NB4 (cell line): ENCODE measurements around the gene NKX2-2.

Experiments
- DNase-seq: peaks from one replicate; pipeline ENCODE4 v3.0.0; 2010; ENCODE audit warnings: low read depth
- H3K4me3 ChIP-seq: one replicate; pipeline ENCODE4 v1.5.1; 2011; ENCODE audit warnings: mild to moderate bottlenecking, low read depth, low read length, moderate library complexity
- CTCF ChIP-seq: IDR thresholded peaks from one replicate; pipeline ENCODE4 v1.5.1; 2012; ENCODE audit warnings: low read depth, low read length
- MYC ChIP-seq: IDR thresholded peaks from 2 replicates; pipeline ENCODE4 v1.6.1; 2011; ENCODE audit warnings: low read depth, low read length
- POLR2A ChIP-seq: IDR thresholded peaks from 2 replicates; pipeline ENCODE4 v1.6.1; 2011; ENCODE audit warnings: mild to moderate bottlenecking; ENCODE audit not compliant: insufficient read length; ENCODE audit errors: extremely low read depth
- TF ChIP-seq, protein P1 (sequence below): IDR thresholded peaks from 2 replicates; pipeline ENCODE4 v1.6.1; 2011; ENCODE audit warnings: low read depth, low read length

NKX2-2 gene

GRCh38 chr20:21513881-21514540 lies at the start of gene NKX2-2:
Gene NKX2-2 (minus strand): TSS chr20:21514064. CDS start chr20:21513669, 395 bp downstream.
- no peak within 1 kb of the TSS for H3K4me3 ChIP-seq
- no peak for DNase-seq
- no peak for TF ChIP-seq POLR2A
- no peak for TF ChIP-seq MYC
- no peak for TF ChIP-seq CTCF
- TF ChIP-seq, protein P1, sequence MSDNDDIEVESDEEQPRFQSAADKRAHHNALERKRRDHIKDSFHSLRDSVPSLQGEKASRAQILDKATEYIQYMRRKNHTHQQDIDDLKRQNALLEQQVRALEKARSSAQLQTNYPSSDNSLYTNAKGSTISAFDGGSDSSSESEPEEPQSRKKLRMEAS, result no peak

DNA sequence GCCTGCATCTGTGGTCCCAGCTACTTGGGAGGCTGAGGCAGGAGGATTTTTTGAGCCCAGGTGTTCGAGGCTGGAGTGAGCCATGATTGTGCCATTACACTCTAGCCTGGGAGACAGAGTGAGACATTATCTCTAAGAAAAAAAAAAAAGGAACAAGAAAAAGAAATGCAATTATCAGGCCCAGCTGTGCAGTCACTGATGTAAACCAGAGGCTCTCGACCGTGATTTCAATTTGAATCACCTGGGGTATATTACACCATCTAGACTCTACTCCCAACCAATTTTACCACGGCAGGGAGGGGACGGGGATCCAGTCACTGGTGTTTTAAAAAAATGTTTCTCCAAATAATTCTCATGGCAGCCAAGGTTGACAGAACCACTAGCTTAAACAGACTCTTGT lies 48.8 kb upstream of the NKX2-2 start:
- no peak for DNase-seq
- TF ChIP-seq, protein P1, result no peak
- TF ChIP-seq POLR2A (no peak), CTCF (no peak), MYC (no peak)
- no peak overlapping the region for H3K4me3 ChIP-seq

DNA sequence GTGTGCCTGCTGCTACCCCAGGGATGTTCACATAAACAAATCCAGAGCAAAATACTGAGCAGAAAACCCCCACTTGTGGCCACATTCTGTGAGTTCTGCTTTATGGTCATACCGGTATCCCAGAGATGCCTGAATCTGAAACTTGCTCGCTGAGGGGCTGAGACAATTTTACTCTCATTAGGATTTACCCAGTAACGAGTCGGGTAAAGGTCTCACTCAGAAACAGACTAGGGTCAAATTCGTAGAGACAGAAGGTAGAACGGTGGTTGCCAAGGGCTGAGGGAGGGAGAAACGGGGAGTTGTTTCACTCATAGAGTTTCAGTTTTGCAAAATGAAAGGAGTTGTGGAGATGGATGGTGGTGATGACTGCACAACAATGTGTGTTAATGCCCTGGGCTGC lies 45.4 kb upstream of the NKX2-2 start:
- H3K4me3 ChIP-seq, result no peak overlapping the region
- no peak for DNase-seq
- TF ChIP-seq POLR2A (no peak), MYC (no peak), CTCF (no peak)
- TF ChIP-seq, protein P1, result no peak

DNA sequence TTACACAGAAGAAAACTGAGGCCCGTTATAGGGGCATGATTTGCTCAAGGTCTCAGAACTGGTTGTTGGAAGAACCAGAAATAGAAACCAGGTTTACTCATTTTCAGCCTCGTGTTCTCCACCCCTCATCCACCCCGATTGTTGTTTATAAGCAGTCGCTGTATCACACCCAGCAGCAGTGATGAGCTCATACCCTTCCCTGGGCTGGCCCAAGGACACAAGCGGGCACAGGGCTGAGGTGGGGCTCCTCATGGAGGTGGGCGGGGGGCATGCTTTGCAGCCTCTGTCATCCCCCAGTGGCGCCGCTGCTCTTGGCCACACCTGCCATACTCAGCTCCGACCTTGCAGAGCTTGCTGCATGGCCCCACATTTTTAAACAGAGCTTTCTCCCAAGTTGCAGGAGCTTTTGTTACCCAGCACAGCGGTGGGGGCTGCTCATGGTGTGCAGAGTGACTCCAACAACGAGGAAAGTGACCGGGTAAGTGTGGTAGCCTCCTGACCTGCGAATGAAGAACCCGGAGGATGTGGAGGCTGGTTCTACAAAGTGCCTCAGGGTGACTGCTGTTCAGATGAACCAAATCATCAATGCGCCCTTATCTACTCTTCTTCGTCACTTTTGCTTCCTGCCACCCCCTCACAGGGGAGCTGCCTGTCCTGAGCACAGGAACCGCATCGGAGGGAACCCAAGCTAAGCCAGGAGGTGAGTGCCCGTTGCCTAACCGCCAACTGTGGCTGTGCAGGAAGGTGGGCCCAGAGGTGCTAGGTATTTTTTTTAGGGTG lies 43.6 kb upstream of the NKX2-2 start:
- TF ChIP-seq, protein P1, result no peak
- TF ChIP-seq CTCF, result no peak
- no peak for TF ChIP-seq MYC
- no peak for TF ChIP-seq POLR2A
- no peak for DNase-seq
- H3K4me3 ChIP-seq, result no peak overlapping the region

- H3K4me3 ChIP-seq, result no peak overlapping the region
Observed at GRCh38 chr20:21556398-21556797, 42.5 kb upstream of the NKX2-2 start.

More at GRCh38 chr20:21556398-21556797, 42.5 kb upstream of the NKX2-2 start:
- TF ChIP-seq POLR2A, result no peak
- TF ChIP-seq CTCF, result no peak
- TF ChIP-seq, protein P1, result no peak
- TF ChIP-seq MYC, result no peak
- DNase-seq, result no peak
